Esophagus squamous epithelium (tissue), 4 donors: ENCODE measurements around the gene CDH13.

Source experiments
- CTCF ChIP-seq, 6 experiments: fragments of 450-650 bp in 4 of 6; fragments of 200-600 bp in 2 of 6; sonication (generic) in 2 of 6; IDR thresholded peaks; one replicate each; pipeline ENCODE4 v1.5.1; 2016 to 2019; ENCODE audit warnings: antibody characterized with exemption in 6 of 6, mild to moderate bottlenecking in 4 of 6, moderate library complexity in 4 of 6
- POLR2A ChIP-seq, 4 donors: fragments of 450-650 bp; IDR thresholded peaks; one replicate each; pipeline ENCODE4 v1.6.1; 2017; ENCODE audit warnings: antibody characterized with exemption in 4 of 4, mild to moderate bottlenecking in 4 of 4, moderate library complexity in 3 of 4

- TF ChIP-seq POLR2A (IDR thresholded peaks at IDR 0.05): no peak
- TF ChIP-seq CTCF (IDR thresholded peaks at IDR 0.05): no peak
Measured at GRCh38 chr16:83819361-83819760, 1192.6 kb downstream of the CDH13 start.
